Measurements from ENCODE around the gene FLNA.
"Not testable (repeated sequence)": the region's sequence is repeated elsewhere in the genome, so short reads cannot be mapped to it uniquely, and the experiment has no call there.

Gene FLNA

GRCh38 chrX:154328646-154329045 is 45.8 kb downstream of the FLNA start:
- no peak for DNase-seq

GRCh38 chrX:154327038-154327820 is 47.2 kb downstream of the FLNA start:
- no peak for DNase-seq

GRCh38 chrX:154325541-154325940 is 48.9 kb downstream of the FLNA start:
- no peak for DNase-seq

GRCh38 chrX:154323537-154323936 is 50.9 kb downstream of the FLNA start:
- no peak for DNase-seq

DNA sequence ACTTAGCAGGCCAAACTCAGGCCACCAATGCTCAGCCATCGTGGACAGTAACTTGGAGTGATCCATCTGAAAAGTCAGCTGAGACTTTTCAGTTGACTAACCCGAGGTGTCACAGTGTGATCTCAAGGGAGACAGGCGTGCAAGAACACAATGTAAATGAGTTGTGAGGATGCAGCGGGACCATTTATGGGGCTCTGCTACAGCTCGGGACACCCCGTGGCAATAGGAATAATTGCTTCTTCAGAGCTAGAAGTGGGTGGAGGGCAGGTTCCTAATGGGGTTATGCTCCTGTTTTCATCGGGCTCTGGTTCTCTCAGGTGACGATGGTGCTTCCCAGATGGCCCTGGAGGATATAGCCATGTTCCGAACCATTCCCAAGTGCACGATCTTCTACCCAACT is 51.5 kb downstream of the FLNA start:
- DNase-seq, result no peak

- no peak for DNase-seq
These were observed 52.8 kb downstream of the FLNA start for GRCh38 chrX:154321594-154321993.

GRCh38 chrX:154321152-154321551 is 53.3 kb downstream of the FLNA start:
- DNase-seq, result no peak

DNA sequence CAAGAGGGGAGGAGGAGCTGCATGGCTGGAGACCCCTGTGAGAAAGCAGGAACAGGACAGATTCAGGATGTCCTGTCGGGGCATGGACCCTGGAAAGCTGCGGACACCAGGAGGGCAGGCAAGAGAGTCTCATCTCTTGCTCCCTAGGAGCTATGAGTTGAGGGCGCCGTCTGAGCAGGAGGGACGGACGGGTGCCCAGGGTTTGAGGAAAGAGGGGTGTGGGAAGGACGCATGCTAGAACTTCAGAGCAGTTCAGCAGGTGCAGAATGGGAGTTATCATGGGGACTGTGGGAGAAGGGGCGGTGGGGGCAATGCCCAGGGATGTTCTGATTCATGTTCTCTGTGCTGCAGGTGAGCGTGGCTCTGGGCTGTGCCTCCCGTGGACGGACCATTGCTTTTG is 54.0 kb downstream of the FLNA start:
- DNase-seq, result no peak

- no peak for DNase-seq
These were observed 56.9 kb downstream of the FLNA start for GRCh38 chrX:154317391-154317995.

DNA sequence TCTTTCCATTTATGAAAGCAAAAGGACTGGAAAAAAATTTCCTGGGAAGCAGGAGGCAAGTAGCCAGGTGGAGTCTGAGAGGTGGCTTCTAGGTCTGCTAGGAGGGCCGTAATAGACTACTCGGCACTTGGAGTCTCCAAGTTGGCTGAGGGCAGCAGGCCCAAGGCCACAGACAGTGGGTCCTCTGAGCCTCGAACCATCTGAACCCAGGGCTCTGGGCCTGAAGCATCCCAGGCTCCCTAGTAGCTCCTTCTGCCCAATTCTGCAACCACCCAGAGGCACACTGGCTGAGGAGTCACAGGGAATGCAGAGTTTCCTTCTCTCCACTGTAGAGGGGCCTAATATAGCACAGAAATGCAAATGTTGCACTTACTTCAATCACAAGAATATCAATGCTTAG is 59.0 kb downstream of the FLNA start:
- no peak for DNase-seq

- no peak for DNase-seq
These were observed 61.3 kb downstream of the FLNA start for GRCh38 chrX:154313147-154313546.

DNA sequence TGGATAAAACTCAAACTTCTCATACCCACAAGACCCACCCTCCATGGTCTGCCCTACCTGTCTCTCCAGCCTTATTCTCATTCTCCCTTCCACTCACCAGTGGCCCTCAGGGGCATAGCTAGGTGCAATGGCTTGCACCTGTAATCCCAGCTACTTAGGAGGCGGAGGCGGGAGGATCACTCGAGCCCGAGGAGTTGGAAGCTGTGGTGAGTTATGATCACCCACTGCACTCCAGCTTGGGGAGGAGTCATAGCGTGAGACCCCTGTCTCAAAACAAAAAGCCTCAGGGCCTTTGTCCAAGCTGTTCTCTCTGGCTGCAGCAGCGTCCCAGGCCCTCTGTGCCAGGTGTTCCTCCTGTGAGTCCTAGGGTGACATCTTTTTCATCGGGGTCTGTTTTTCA is 62.3 kb downstream of the FLNA start:
- DNase-seq, result no peak

DNA sequence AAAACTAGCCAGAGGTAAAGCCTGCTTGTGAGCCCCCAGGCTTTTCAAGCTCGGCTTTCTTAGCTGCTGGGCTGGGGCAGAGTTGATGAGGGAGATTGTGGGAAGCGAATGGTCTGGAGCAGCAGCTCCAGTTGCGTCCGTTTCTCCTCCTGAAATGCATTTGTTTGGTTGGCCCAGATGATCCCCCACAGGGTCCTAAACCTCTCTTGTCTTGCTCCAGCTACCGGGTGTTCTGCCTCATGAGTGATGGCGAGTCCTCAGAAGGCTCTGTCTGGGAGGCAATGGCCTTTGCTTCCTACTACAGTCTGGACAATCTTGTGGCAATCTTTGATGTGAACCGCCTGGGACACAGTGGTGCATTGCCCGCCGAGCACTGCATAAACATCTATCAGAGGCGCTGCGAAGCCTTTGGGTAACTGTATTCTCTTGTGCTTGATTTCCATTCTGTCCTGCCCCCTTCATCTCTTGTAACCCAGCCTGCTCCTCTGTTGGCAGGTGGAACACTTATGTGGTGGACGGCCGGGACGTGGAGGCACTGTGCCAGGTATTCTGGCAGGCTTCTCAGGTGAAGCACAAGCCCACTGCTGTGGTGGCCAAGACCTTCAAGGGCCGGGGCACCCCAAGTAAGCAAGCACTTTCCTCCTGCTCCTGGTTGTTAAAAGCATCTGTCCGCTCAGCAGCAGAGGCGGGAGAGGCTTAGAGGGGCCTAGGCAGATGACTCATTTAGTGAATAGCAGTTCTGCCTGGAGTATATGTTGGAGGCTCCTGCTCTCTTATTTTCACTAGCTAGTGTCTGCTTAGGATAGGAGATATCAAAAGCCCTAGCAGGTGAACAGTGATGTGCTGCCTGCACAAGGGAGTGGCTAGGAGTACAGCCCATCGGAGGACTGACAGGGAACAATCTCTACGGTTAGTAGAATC is 63.6 kb downstream of the FLNA start:
- DNase-seq, result no peak

- DNase-seq, result no peak
These were observed 65.2 kb downstream of the FLNA start for GRCh38 chrX:154309041-154309775.

- no peak for DNase-seq
These were observed 66.1 kb downstream of the FLNA start for GRCh38 chrX:154308108-154308946.

DNA sequence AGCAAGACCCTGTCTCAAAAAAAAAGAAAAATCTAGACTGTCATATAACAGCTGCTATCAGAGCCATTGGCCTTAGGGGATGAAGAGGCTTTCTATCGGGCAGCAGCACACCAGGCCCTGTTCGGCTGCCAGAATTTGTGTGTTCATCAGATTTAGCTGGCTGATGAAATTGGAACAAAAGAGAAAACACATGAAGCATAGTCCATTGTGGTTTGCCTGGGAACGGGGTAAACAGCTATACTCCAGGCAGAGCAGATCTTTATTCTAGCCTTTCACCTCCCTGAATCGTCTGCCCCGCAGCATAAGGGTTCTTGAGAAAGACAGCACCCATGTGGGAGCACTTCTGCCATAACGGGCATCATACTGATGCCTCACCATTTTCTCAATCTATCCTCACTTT is 67.2 kb downstream of the FLNA start:
- no peak for DNase-seq

DNA sequence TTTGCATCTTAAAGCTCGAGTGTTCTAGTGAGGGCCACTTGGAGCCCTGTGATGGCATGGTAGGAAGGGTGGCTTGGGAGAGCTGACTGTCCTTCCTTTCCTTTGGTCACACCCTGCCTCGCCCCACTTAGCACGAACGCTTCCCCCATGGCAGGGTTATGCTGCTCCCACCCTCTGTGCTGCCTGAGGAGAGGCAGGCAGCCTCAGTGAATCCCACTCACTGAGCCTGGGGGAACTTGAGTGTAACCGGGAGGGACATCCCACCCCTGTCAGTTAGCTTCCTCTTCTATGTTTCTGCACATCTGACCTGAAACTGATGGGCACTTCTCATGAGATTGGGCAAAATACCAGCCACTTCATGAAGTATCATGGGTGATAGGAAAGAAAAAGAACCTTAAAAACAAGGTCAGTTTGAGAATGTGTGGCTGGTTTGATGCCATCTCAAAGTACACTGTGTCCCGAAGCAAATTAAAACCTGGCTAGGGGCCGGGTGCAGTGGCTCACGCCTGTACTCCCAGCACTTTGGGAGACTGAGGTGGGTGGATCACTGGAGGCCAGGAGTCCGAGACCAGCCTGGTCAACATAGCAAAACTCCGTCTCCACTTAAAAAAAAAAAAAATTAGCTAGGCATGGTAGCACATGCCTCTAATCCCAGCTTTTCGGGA is 68.8 kb downstream of the FLNA start:
- DNase-seq, result no peak

DNA sequence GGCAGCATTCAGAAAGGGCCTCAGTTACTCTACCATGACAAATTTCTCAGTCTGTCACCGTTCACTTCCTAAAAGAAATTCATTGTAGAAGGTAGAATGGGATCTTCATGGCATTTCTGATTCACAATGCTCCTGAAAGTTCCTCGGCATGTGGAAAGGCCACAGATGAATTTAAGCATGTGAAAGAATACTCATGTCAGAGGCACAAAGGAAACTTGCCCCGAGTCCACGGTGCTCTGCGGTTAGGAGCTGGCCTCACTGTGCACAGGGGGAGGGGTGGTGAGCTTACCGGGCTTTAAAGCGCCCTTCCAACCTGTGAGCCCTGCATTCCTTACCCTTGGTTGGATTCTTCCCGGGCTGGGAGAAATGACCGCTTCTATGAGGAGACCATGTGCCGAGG is 69.6 kb downstream of the FLNA start:
- DNase-seq, result no peak

GRCh38 chrX:154303476-154303875 is 71.0 kb downstream of the FLNA start:
- no peak for DNase-seq

GRCh38 chrX:154302998-154303397 is 71.4 kb downstream of the FLNA start:
- not testable (repeated sequence) for DNase-seq

GRCh38 chrX:154300816-154301215 is 73.6 kb downstream of the FLNA start:
- no peak for DNase-seq
